ENCODE results near the gene IL20RA. TPM values are rescaled to one million over a fixed set of nuclear protein-coding genes. Genes with fewer than 3 reads are reported as not detected.

The IL20RA gene
- total RNA-seq = 1 to 10 TPM in 3 of 4 donors, under 1 TPM in 1; 0.27 to 8.1 (median 2.6) TPM

GRCh38 chr6:137044366-137045221 is at the start of gene IL20RA:
IL20RA (minus strand) TSS chr6:137044965; CDS start chr6:137044728, 237 bp downstream.
- WGBS, 2 donors = 46 to 77% methylated on average over 8 to 20 of the region's 83 CpGs
- peaks cover 0 to 2% of the 10 kb centered on the region in 2 donors for H3K4me1 ChIP-seq

GRCh38 chr6:137093183-137094069 is 48.7 kb upstream of the IL20RA start:
- intact Hi-C loops (cut with DNase I) = loop anchor here (5.0 to 10.0 kb wide), 2 partner anchors 219 to 551 kb away; no protein-coding TSS in a partner anchor
- WGBS, 2 donors = 82 to 84% methylated on average over 6 of the region's 6 CpGs
- Histone ChIP-seq H3K27ac (no peak overlapping the region), H3K27me3 (no peaks in the 10 kb centered on the region), H3K4me3 (replicated peaks in 1 of 3) (no peak overlapping the region), H3K36me3 (no peaks in the 10 kb centered on the region), H3K9me3 (no peaks in the 10 kb centered on the region), H3K4me1 (no peaks in the 10 kb centered on the region)
- no peak for DNase-seq
- TF ChIP-seq POLR2A (IDR thresholded peaks at IDR 0.05) (no peak), CTCF (IDR thresholded peaks at IDR 0.05) (no peak)

More at GRCh38 chr6:137044366-137045221, at the start of gene IL20RA:
- intact Hi-C loops (cut with DNase I) = no loop called here
- peak in 1 of 2 donors; percentile 33 for TF ChIP-seq POLR2A (IDR thresholded peaks at IDR 0.05)
- peak in 3 of 6 experiments; percentile 7 to 26 (median 25) for TF ChIP-seq CTCF (IDR thresholded peaks at IDR 0.05)
- H3K27ac ChIP-seq = peak within 1 kb of the TSS in 2 of 3 donors; percentile 60 to 90
- H3K9me3 ChIP-seq = no peaks in the 10 kb centered on the region
- H3K4me3 ChIP-seq (replicated peaks in 1 of 3) = peak within 1 kb of the TSS; percentile 60 to 99 (median 77)
- peak; percentile 58 to 67 for DNase-seq
- no peaks in the 10 kb centered on the region for H3K27me3 ChIP-seq
- no peaks in the 10 kb centered on the region for H3K36me3 ChIP-seq

- TF ChIP-seq CTCF (IDR thresholded peaks at IDR 0.05) (no peak), POLR2A (IDR thresholded peaks at IDR 0.05) (no peak)
- no peaks in the 10 kb centered on the region for H3K9me3 ChIP-seq
- no peak for DNase-seq
- WGBS, 2 donors = 36 to 88% methylated on average over 1 of the region's 1 CpG
- no peaks in the 10 kb centered on the region for H3K27me3 ChIP-seq
- intact Hi-C loops (cut with DNase I) = loop anchor here (5.0 to 10.0 kb wide), 2 partner anchors 220 to 553 kb away; no protein-coding TSS in a partner anchor
- no peak overlapping the region for H3K27ac ChIP-seq
- no peaks in the 10 kb centered on the region for H3K4me1 ChIP-seq
- H3K36me3 ChIP-seq = no peaks in the 10 kb centered on the region
- no peak overlapping the region for H3K4me3 ChIP-seq (replicated peaks in 1 of 3)
Measured at GRCh38 chr6:137092018-137092417, 47.3 kb upstream of the IL20RA start.

GRCh38 chr6:137089305-137089704 is 44.5 kb upstream of the IL20RA start:
- DNase-seq = peak; percentile 4 to 12
- intact Hi-C loops (cut with DNase I) = no loop called here

More at GRCh38 chr6:137089305-137089704, 44.5 kb upstream of the IL20RA start:
- no peaks in the 10 kb centered on the region for H3K36me3 ChIP-seq
- H3K27me3 ChIP-seq = no peaks in the 10 kb centered on the region
- H3K4me3 ChIP-seq (replicated peaks in 1 of 3) = no peak overlapping the region
- no peaks in the 10 kb centered on the region for H3K9me3 ChIP-seq
- 28 to 38% methylated on average over 5 of the region's 5 CpGs for WGBS, 2 donors
- H3K27ac ChIP-seq = no peak overlapping the region
- no peak for TF ChIP-seq POLR2A (IDR thresholded peaks at IDR 0.05)
- no peak for TF ChIP-seq CTCF (IDR thresholded peaks at IDR 0.05)
- H3K4me1 ChIP-seq = no peaks in the 10 kb centered on the region

Measured in thyroid gland (tissue), 4 donors.